Psoas muscle (tissue), 8 donors: ENCODE results near the gene HHLA2. TPM values are rescaled to one million over a fixed set of nuclear protein-coding genes. Genes with fewer than 3 reads are reported as not detected.

Source experiments
- ATAC-seq, 4 donors: fragments of 200-7000 bp; cut with Tn5 transposase; one replicate each; pipeline ENCODE4 v1.9.1; 2020; ENCODE audit warnings: moderate library complexity in 3 of 4, mild to moderate bottlenecking in 2 of 4
- DNase-seq, 2 donors: peaks; one replicate each; pipeline ENCODE4 v3.0.0-alpha.2; 2020
- H3K27ac ChIP-seq: fragments of 200-600 bp; one replicate; pipeline ENCODE4 v1.8.0; 2022
- H3K27me3 ChIP-seq, 3 donors: fragments of 200-600 bp in 1 of 3; one replicate each; pipeline versions ENCODE4 v1.6.1 to v1.8.0; 2013 to 2022; ENCODE audit warnings: low read length in 2 of 3, mild to moderate bottlenecking in 2 of 3, moderate library complexity in 1 of 3; ENCODE audit not compliant: insufficient read depth in 3 of 3
- H3K36me3 ChIP-seq, 2 donors: fragments of 200-600 bp in 1 of 2; one replicate each; pipeline versions ENCODE4 v1.6.1 to v1.8.0; 2013 to 2022; ENCODE audit warnings: low read depth in 1 of 2, mild to moderate bottlenecking in 1 of 2, moderate library complexity in 1 of 2; ENCODE audit not compliant: insufficient read depth in 1 of 2
- H3K4me1 ChIP-seq: fragments of 200-600 bp; one replicate; pipeline ENCODE4 v1.8.0; 2022
- H3K4me3 ChIP-seq: fragments of 200-600 bp; one replicate; pipeline ENCODE4 v1.8.0; 2022; ENCODE audit warnings: mild to moderate bottlenecking
- H3K9me3 ChIP-seq: fragments of 200-600 bp; one replicate; pipeline ENCODE4 v1.8.0; 2022
- CTCF ChIP-seq: fragments of 200-600 bp; IDR thresholded peaks from one replicate; pipeline ENCODE4 v1.8.0; 2022; ENCODE audit warnings: antibody characterized with exemption
- WGBS, 3 donors: extraction: QIAGEN DNeasy Blood & Tissue Kit; methylation state at CpG; one replicate each; pipeline versions ENCODE4 v1.1.6 to v1.1.7; 2013; 5-methylcytosine and 5-hydroxymethylcytosine counted together
- intact Hi-C, 2 donors: fragments of 100-400 bp; cut with DNase I; formaldehyde crosslinking; loops; one replicate each; pipeline versions ENCODE4 v1.11.0 to v1.14.2; 2022
- polyA plus RNA-seq, 3 donors: library from polyadenylated mRNA; stranded (reverse); fragments of 200-250 nt; gene quantifications; one replicate each; pipeline ENCODE4 v1.2.3, GENCODE V29; 2013
- total RNA-seq, 4 donors: library from RNA; stranded (reverse); fragmentation: NEBNext Ultra II Directional in 2 of 4; extraction: Animal tissue kit (Norgen Biotek cat#: 25700) in 2 of 4; gene quantifications; one replicate each; pipeline versions ENCODE4 v1.2.1 to v1.2.4, GENCODE V29; 2021 to 2023
- donor health status: healthy with polysubstance abuse.
- donor health status: DM: no; HTN: no; CAD: no; lungs with moderate emphysema.
- donor health status: Bipolar disorder and iron deficiency.
- donor health status: healthy.
- donor health status: DM: yes; HTN: yes; CAD: no.
- donor health status: DM: no; HTN: no; CAD: no.
- donor health status: DM: no; HTN: no; CAD: no.
- donor health status: DM: yes; HTN: yes; CAD: no.

The HHLA2 gene
- total and polyA plus RNA-seq, 7 donors = 0.04 TPM; not detected in 6

GRCh38 chr3:108406063-108406660 lies 109.8 kb downstream of the HHLA2 start:
- ATAC-seq = no peak
- Histone ChIP-seq H3K36me3 (no peaks in the 10 kb centered on the region), H3K4me1 (no peaks in the 10 kb centered on the region), H3K4me3 (no peak overlapping the region), H3K27me3 (no peaks in the 10 kb centered on the region), H3K27ac (no peak overlapping the region), H3K9me3 (no peaks in the 10 kb centered on the region)
- intact Hi-C loops = loop anchor here in 1 of 2 donors (5.0 to 10.0 kb wide), 4 partner anchors 251 to 661 kb away; partner anchors contain the start of gene CD47
- DNase-seq = no peak
- WGBS, 3 donors = 80 to 93% (median 82%) methylated on average over 3 of the region's 3 CpGs
- TF ChIP-seq CTCF = no peak

DNA sequence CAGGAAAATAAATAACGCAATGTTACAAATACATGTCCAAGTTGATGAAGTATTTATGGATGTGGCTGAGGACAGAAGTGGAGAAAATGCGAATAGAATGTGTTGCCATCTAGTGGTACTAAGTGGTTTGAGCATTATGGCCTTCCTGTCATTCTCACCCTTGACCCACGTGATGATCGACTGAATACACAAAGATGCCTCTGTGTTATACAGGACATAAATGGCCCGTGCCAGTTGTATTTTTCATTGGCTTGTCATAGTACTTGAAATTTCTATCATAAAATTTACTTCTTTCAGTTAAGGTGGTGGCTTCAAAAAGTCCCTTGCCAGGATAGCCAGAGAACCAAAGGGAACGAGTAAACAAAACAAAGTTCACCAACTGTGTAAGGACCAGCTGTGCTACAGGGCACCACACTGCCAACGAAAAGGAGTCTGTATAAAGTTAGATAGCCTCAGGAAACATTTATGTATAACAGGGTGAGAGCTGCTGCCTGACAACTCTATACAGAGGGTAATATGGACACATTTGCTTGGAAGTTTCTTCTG lies 110.4 kb downstream of the HHLA2 start:
- H3K27ac ChIP-seq = no peak overlapping the region
- intact Hi-C loops = loop anchor here in 1 of 2 donors (5.0 to 10.0 kb wide), 4 partner anchors 252 to 662 kb away; partner anchors contain the start of gene CD47
- H3K36me3 ChIP-seq = no peaks in the 10 kb centered on the region
- peak; percentile 80 for TF ChIP-seq CTCF
- no peaks in the 10 kb centered on the region for H3K27me3 ChIP-seq
- no peak overlapping the region for H3K4me3 ChIP-seq
- no peaks in the 10 kb centered on the region for H3K9me3 ChIP-seq
- 11 to 80% (median 49%) methylated on average over 7 of the region's 7 CpGs for WGBS, 3 donors
- no peaks in the 10 kb centered on the region for H3K4me1 ChIP-seq
- DNase-seq = no peak
- ATAC-seq = peak; percentile 65 to 75 (median 71)

DNA sequence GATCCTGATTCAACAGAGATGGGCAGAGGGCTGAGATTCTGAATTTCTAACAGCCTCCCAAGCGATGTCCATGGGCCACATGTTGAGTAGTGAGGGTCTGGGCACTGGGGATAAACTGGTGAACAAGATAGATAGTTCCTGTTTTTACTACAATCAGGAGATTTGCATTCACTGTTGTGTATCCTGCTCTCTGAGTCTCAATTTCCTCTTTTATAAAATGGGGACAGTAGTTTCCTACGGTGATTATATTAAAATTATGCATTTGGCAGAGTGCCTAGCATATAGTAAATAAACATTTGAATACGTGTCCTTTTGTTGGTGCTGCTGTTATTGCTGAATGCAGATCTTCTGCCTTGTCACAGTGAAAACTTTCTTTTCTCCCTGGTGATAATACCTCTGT lies 111.5 kb downstream of the HHLA2 start:
- 68 to 72% (median 69%) methylated on average over 3 of the region's 3 CpGs for WGBS, 3 donors
- TF ChIP-seq CTCF = no peak
- Histone ChIP-seq H3K27ac (no peak overlapping the region), H3K4me3 (no peak overlapping the region), H3K27me3 (no peaks in the 10 kb centered on the region), H3K36me3 (no peaks in the 10 kb centered on the region), H3K4me1 (no peaks in the 10 kb centered on the region), H3K9me3 (no peaks in the 10 kb centered on the region)
- DNase-seq (no peak), ATAC-seq (no peak)
- intact Hi-C loops = loop anchor here in 1 of 2 donors (5.0 to 10.0 kb wide), 4 partner anchors 253 to 663 kb away; partner anchors contain the start of gene CD47

DNA sequence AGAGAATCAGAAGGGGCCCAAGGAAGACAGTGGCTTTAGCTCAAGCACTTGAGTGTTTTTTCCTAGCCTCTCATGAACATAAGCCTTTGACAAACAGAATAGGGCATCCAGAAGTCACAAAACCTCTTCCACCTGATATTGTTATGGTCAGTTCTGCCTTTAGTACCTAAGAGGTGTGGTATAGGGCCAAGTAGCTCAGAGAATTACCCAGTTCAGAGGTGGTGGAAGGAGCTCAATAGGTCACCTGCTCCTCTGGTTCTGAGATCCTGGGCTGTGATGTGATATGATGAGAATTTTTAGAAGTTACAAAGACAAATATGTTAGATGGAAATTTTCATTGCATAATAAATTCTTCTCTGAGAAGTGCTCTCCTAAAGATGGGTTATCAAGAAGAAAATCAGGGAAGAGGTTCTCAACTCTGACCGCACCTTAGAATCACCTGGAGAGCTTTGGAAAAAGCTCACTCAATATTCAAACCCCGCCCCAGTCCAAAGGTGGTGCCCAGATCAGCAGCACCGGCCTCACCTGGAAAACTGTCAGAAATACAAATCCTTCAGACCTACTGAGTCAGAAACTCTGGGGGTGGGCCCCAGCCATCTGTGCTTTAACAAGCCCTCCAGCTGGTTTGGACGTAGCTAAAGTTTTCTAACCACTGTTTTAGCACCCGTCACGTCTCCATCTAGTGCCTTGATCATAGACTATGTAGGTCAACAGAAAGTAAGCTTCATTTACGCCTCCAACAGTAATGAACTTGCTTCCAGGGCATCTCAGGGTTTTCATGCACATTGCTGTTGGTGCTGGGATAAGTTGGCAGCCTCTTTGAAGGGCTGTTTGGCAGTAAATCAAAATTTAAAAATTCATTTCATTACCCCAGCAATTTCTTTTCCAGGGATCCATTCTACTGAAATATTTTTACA lies 112.8 kb downstream of the HHLA2 start:
- no peak for TF ChIP-seq CTCF
- Histone ChIP-seq H3K36me3 (no peaks in the 10 kb centered on the region), H3K4me3 (no peak overlapping the region), H3K27me3 (no peaks in the 10 kb centered on the region), H3K9me3 (no peaks in the 10 kb centered on the region), H3K27ac (no peak overlapping the region), H3K4me1 (no peaks in the 10 kb centered on the region)
- ATAC-seq = no peak
- no peak for DNase-seq
- WGBS, 3 donors = 73 to 87% (median 87%) methylated on average over 7 of the region's 7 CpGs
- intact Hi-C loops = loop anchor here in 1 of 2 donors (5.0 to 10.0 kb wide), 4 partner anchors 254 to 664 kb away; partner anchors contain the start of gene CD47
